H1 (cell line): ENCODE results near the gene MCF2L2. TPM values are rescaled to one million over a fixed set of nuclear protein-coding genes. Genes with fewer than 3 reads are reported as not detected.
A peak's percentile ranks its signal among the peaks of the same experiment; 100 is the strongest.

ENCODE experiments used
- CBX8 ChIP-seq: fragments of 300-800, 300-1000 bp; sonication (generic); IDR thresholded peaks from 2 replicates; pipeline ENCODE4 v1.7.1; 2016; ENCODE audit warnings: low read depth, low read length, borderline replicate concordance
- CEBPB ChIP-seq: IDR thresholded peaks from 2 replicates; pipeline ENCODE4 v1.6.1; 2012; ENCODE audit warnings: low read depth, low read length
- CHD2 ChIP-seq: IDR thresholded peaks from 2 replicates; pipeline ENCODE4 v1.6.1; 2012; ENCODE audit warnings: low read length, improper control_type of control experiment
- CREB1 ChIP-seq: IDR thresholded peaks from 2 replicates; pipeline ENCODE4 v1.6.1; 2012; ENCODE audit warnings: inconsistent platforms
- EP300 ChIP-seq, 2 experiments: IDR thresholded peaks; 1 replicate in 1 of 2; 2 replicates in 1 of 2; pipeline ENCODE4 v1.6.1; 2011 to 2012; ENCODE audit warnings: low read depth in 2 of 2, low read length in 2 of 2, mild to moderate bottlenecking in 2 of 2, borderline replicate concordance in 1 of 2, inconsistent platforms in 1 of 2, moderate library complexity in 1 of 2
- EZH2 ChIP-seq: fragments of 200-600 bp; sonication (generic); IDR thresholded peaks from 2 replicates; pipeline ENCODE4 v1.7.1; 2012; ENCODE audit warnings: low read depth, mild to moderate bottlenecking, moderate library complexity, low read length, inconsistent platforms; ENCODE audit not compliant: severe bottlenecking
- FOSL1 ChIP-seq: IDR thresholded peaks from 2 replicates; pipeline ENCODE4 v1.6.1; 2011; ENCODE audit warnings: mild to moderate bottlenecking, low read depth, low read length, moderate library complexity; ENCODE audit not compliant: insufficient read depth
- GABPA ChIP-seq: IDR thresholded peaks from 2 replicates; pipeline ENCODE4 v1.6.1; 2011; ENCODE audit warnings: mild to moderate bottlenecking, low read length, moderate library complexity, borderline replicate concordance; ENCODE audit not compliant: insufficient read depth
- GTF2F1 ChIP-seq: IDR thresholded peaks from 2 replicates; pipeline ENCODE4 v1.6.1; 2012; ENCODE audit warnings: low read depth, low read length, improper control_type of control experiment, borderline replicate concordance
- HDAC2 ChIP-seq, 2 experiments: fragments of 300-600 bp in 1 of 2; sonication (generic) in 1 of 2; IDR thresholded peaks; 2 replicates each; pipeline ENCODE4 v1.6.1; 2011 to 2012; ENCODE audit warnings: low read depth in 2 of 2, low read length in 2 of 2, mild to moderate bottlenecking in 2 of 2, moderate library complexity in 2 of 2, borderline replicate concordance in 1 of 2, inconsistent platforms in 1 of 2
- HDAC6 ChIP-seq: IDR thresholded peaks from one replicate; pipeline ENCODE4 v1.7.1; 2012; ENCODE audit warnings: low read depth, mild to moderate bottlenecking, inconsistent platforms, low read length, moderate library complexity
- MAFK ChIP-seq: IDR thresholded peaks from 2 replicates; pipeline ENCODE4 v1.6.1; 2012; ENCODE audit warnings: low read depth, mild to moderate bottlenecking, improper control_type of control experiment, low read length
- NANOG ChIP-seq: IDR thresholded peaks from 2 replicates; pipeline ENCODE4 v1.6.1; 2011; ENCODE audit warnings: low read length, low read depth, mild to moderate bottlenecking, inconsistent platforms; ENCODE audit not compliant: insufficient read depth, poor library complexity, severe bottlenecking
- NRF1 ChIP-seq: IDR thresholded peaks from 2 replicates; pipeline ENCODE4 v1.6.1; 2011; ENCODE audit warnings: mild to moderate bottlenecking, low read depth, low read length, improper control_type of control experiment
- RBBP5 ChIP-seq: IDR thresholded peaks from 2 replicates; pipeline ENCODE4 v1.7.1; 2012; ENCODE audit warnings: low read depth, mild to moderate bottlenecking, inconsistent platforms, low read length, moderate library complexity, borderline replicate concordance
- RFX5 ChIP-seq: IDR thresholded peaks from 2 replicates; pipeline ENCODE4 v1.6.1; 2011; ENCODE audit warnings: low read depth, low read length, improper control_type of control experiment, borderline replicate concordance
- SAP30 ChIP-seq: fragments of 300-600 bp; sonication (generic); IDR thresholded peaks from 2 replicates; pipeline ENCODE4 v1.7.1; 2012; ENCODE audit warnings: low read length, moderate library complexity, mild to moderate bottlenecking, inconsistent platforms; ENCODE audit not compliant: insufficient read depth, insufficient replicate concordance
- SIX5 ChIP-seq: IDR thresholded peaks from 2 replicates; pipeline ENCODE4 v1.6.1; 2011; ENCODE audit warnings: mild to moderate bottlenecking, low read depth, low read length
- TBP ChIP-seq: IDR thresholded peaks from 2 replicates; pipeline ENCODE4 v1.6.1; 2011; ENCODE audit warnings: low read depth, low read length, improper control_type of control experiment
- TEAD4 ChIP-seq: IDR thresholded peaks from 2 replicates; pipeline ENCODE4 v1.6.1; 2012; ENCODE audit warnings: low read depth, low read length, inconsistent platforms, mixed read lengths
- polyA plus RNA-seq, 7 experiments: library from polyadenylated mRNA; depleted of rRNA in 3 of 7; stranded (reverse) in 5 of 7; unstranded in 2 of 7; fragments of >200 nt in 5 of 7; fragments of 200-250 nt in 2 of 7; gene quantifications; 1 replicate in 5 of 7; 2 replicates in 1 of 7; 4 replicates in 1 of 7; pipeline versions ENCODE4 v1.2.1 to v1.2.3, GENCODE V29; 2011 to 2013; ENCODE audit warnings: missing spikeins in 2 of 7, mixed read lengths in 2 of 7
- total RNA-seq: library from RNA; stranded (reverse); fragmentation: NEBNext Ultra II Directional; extraction: Animal tissue kit (Norgen Biotek cat#: 25700); gene quantifications from 2 replicates; pipeline ENCODE4 v1.2.1, GENCODE V29; 2021
- TF ChIP-seq, protein P1 (sequence below), 3 experiments: IDR thresholded peaks; 1 replicate in 2 of 3; 2 replicates in 1 of 3; pipeline versions ENCODE4 v1.5.1 to v1.6.1; 2011; ENCODE audit warnings: low read length in 3 of 3, mild to moderate bottlenecking in 3 of 3, inconsistent platforms in 2 of 3, low read depth in 1 of 3, moderate library complexity in 1 of 3; ENCODE audit not compliant: insufficient read depth in 1 of 3; ENCODE audit errors: control extremely low read depth in 1 of 3

Gene MCF2L2
- total and polyA plus RNA-seq, 2 of the 8 experiments (the other 6 are each of a cell fraction or from before 2014, with no cell fraction given), result 4.1 to 13.7 TPM

DNA sequence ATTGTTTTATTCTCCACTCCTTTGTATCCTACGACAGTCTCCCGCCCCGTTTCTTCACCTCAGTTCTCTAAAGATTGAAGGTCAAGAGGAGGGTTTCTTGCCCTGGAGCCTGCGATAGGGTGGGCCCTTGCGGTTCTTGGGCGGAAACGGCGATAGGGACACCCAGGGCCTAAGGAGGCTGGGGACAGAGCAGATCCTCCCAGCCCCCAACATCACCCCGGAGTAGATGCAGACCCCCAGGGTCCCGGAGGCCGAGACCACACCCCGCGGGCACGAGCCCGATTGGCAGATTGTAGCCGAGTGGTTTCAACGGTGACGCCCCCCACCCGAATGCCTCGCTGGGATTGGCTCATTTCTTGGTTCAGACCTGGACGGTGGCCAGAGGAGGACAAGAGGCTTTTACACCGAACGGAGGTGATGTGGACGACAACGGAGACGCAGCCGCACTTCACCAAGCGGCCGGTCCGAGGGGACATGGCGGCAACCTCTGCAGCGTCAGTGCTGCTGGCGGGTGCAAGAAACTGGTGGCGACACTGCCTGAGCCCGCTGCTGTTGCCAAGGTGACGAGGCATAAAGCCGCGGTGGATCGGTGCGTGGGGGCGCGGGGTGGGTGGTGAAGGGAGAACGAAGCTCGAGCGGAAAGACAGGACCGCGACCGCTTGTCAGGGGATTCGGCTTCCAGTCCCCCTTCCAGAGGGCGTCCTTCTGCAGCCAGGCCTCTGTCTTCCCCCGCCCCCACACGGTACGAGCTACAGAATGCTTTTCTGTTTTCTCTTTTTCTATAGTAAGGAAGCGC lies 19.0 kb upstream of the MCF2L2 start (continued):
- TF ChIP-seq EP300 (IDR thresholded peaks at IDR 0.05; ENCODE audit: borderline replicate concordance in 1 of 2, low read depth in 2 of 2, low read length in 2 of 2), result peak in 1 of 2 experiments; percentile 4; a peak in 1 of 3 replicates
- peak; percentile 36 to 70; a peak in 1 of 4 replicates for TF ChIP-seq HDAC2 (IDR thresholded peaks at IDR 0.05; ENCODE audit: borderline replicate concordance in 1 of 2, low read depth in 2 of 2, low read length in 2 of 2)
- peak; percentile 94 for TF ChIP-seq TBP
- no peak for TF ChIP-seq EZH2
- TF ChIP-seq RBBP5, result peak; percentile 95
- no peak for TF ChIP-seq GABPA
- TF ChIP-seq MAFK, result no peak
- TF ChIP-seq CEBPB, result peak; percentile 20
- no peak for TF ChIP-seq FOSL1
- no peak for TF ChIP-seq HDAC6
- TF ChIP-seq GTF2F1, result no peak
- TF ChIP-seq, protein P1, sequence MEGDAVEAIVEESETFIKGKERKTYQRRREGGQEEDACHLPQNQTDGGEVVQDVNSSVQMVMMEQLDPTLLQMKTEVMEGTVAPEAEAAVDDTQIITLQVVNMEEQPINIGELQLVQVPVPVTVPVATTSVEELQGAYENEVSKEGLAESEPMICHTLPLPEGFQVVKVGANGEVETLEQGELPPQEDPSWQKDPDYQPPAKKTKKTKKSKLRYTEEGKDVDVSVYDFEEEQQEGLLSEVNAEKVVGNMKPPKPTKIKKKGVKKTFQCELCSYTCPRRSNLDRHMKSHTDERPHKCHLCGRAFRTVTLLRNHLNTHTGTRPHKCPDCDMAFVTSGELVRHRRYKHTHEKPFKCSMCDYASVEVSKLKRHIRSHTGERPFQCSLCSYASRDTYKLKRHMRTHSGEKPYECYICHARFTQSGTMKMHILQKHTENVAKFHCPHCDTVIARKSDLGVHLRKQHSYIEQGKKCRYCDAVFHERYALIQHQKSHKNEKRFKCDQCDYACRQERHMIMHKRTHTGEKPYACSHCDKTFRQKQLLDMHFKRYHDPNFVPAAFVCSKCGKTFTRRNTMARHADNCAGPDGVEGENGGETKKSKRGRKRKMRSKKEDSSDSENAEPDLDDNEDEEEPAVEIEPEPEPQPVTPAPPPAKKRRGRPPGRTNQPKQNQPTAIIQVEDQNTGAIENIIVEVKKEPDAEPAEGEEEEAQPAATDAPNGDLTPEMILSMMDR (IDR thresholded peaks at IDR 0.05; ENCODE audit: control extremely low read depth in 1 of 3, insufficient read depth in 1 of 3, low read depth in 1 of 3, low read length in 3 of 3), result no peak
- no peak for TF ChIP-seq CBX8
- TF ChIP-seq RFX5, result no peak
- TF ChIP-seq NRF1, result no peak
- TF ChIP-seq CHD2, result no peak
- peak; percentile 71 for TF ChIP-seq CREB1
- no peak for TF ChIP-seq NANOG
- no peak for TF ChIP-seq SIX5
- peak; percentile 20; the same call in 1 of the 2 replicates for TF ChIP-seq TEAD4
- TF ChIP-seq SAP30, result peak; percentile 88
